GM12891 (cell line): ENCODE results near the gene CTNNA3.

Source experiments
- DNase-seq: peaks from one replicate; pipeline ENCODE4 v3.0.0; 2011; ENCODE audit warnings: low spot score; ENCODE audit not compliant: insufficient read length
- FAIRE-seq: peaks from 2 replicates; lab custom pipeline; 2011; peaks lifted over from hg19 to GRCh38; lab: Jason Lieb, UNC
- PAX5 ChIP-seq: IDR thresholded peaks from 2 replicates; pipeline ENCODE4 v1.6.1; 2011; ENCODE audit warnings: low read length, moderate library complexity, mild to moderate bottlenecking; ENCODE audit not compliant: insufficient read depth, severe bottlenecking
- POLR2A ChIP-seq: IDR thresholded peaks from 2 replicates; pipeline ENCODE4 v1.6.1; 2011; ENCODE audit warnings: low read depth, low read length, control low read depth
- POLR2AphosphoS5 ChIP-seq: IDR thresholded peaks from 2 replicates; pipeline ENCODE4 v1.6.1; 2011; ENCODE audit warnings: low read depth, low read length, control low read depth
- POU2F2 ChIP-seq: IDR thresholded peaks from 2 replicates; pipeline ENCODE4 v1.6.1; 2011; ENCODE audit warnings: low read depth, mild to moderate bottlenecking, control low read depth, low read length, moderate library complexity
- SPI1 ChIP-seq: IDR thresholded peaks from 2 replicates; pipeline ENCODE4 v1.6.1; 2011; ENCODE audit warnings: low read depth, low read length, control low read depth
- TAF1 ChIP-seq: IDR thresholded peaks from 2 replicates; pipeline ENCODE4 v1.6.1; 2011; ENCODE audit warnings: low read depth, low read length, control low read depth

Gene CTNNA3

GRCh38 chr10:66673071-66673470, 1022.9 kb downstream of the CTNNA3 start:
- FAIRE-seq, result no peak
- TF ChIP-seq POLR2A (no peak), POU2F2 (no peak), SPI1 (no peak), POLR2AphosphoS5 (no peak), TAF1 (no peak)
- DNase-seq, result no peak

- DNase-seq, result no peak
- FAIRE-seq, result no peak
- no peak for TF ChIP-seq SPI1
- TF ChIP-seq POLR2A, result no peak
- TF ChIP-seq POU2F2, result no peak
- no peak for TF ChIP-seq POLR2AphosphoS5
- no peak for TF ChIP-seq PAX5
- TF ChIP-seq TAF1, result no peak
Measured at GRCh38 chr10:66671562-66671961, 1024.4 kb downstream of the CTNNA3 start.

GRCh38 chr10:66671064-66671463, 1024.9 kb downstream of the CTNNA3 start:
- FAIRE-seq (no peak), DNase-seq (no peak)
- TF ChIP-seq POU2F2 (no peak), POLR2A (no peak), TAF1 (no peak), POLR2AphosphoS5 (no peak), PAX5 (no peak), SPI1 (no peak)

GRCh38 chr10:66656499-66656898, 1039.5 kb downstream of the CTNNA3 start:
- no peak for DNase-seq
- no peak for FAIRE-seq
- TF ChIP-seq SPI1, result no peak
- TF ChIP-seq POLR2A, result no peak
- TF ChIP-seq PAX5, result no peak
- no peak for TF ChIP-seq POU2F2
- no peak for TF ChIP-seq POLR2AphosphoS5
- no peak for TF ChIP-seq TAF1

GRCh38 chr10:66654861-66655260, 1041.1 kb downstream of the CTNNA3 start:
- no peak for TF ChIP-seq PAX5
- TF ChIP-seq POLR2A, result no peak
- no peak for TF ChIP-seq SPI1
- no peak for TF ChIP-seq POU2F2
- TF ChIP-seq TAF1, result no peak
- no peak for TF ChIP-seq POLR2AphosphoS5
- FAIRE-seq (no peak), DNase-seq (no peak)

- TF ChIP-seq POLR2AphosphoS5 (no peak), SPI1 (no peak), POU2F2 (no peak), TAF1 (no peak), POLR2A (no peak), PAX5 (no peak)
- DNase-seq, result no peak
- no peak for FAIRE-seq
Measured at GRCh38 chr10:66651308-66652082, 1044.5 kb downstream of the CTNNA3 start.

- TF ChIP-seq POLR2AphosphoS5 (no peak), POU2F2 (no peak), PAX5 (no peak), TAF1 (no peak), POLR2A (no peak)
- DNase-seq, result no peak
- no peak for FAIRE-seq
Measured at GRCh38 chr10:66649626-66650025, 1046.4 kb downstream of the CTNNA3 start.

GRCh38 chr10:66642217-66642616, 1053.8 kb downstream of the CTNNA3 start:
- DNase-seq (no peak), FAIRE-seq (no peak)
- TF ChIP-seq POLR2AphosphoS5, result no peak
- no peak for TF ChIP-seq SPI1
- no peak for TF ChIP-seq TAF1
- TF ChIP-seq POU2F2, result no peak
- TF ChIP-seq POLR2A, result no peak
- no peak for TF ChIP-seq PAX5

GRCh38 chr10:66639371-66639770, 1056.6 kb downstream of the CTNNA3 start:
- TF ChIP-seq POU2F2, result no peak
- no peak for TF ChIP-seq PAX5
- TF ChIP-seq TAF1, result no peak
- TF ChIP-seq SPI1, result no peak
- TF ChIP-seq POLR2A, result no peak
- FAIRE-seq, result no peak
- DNase-seq, result no peak

GRCh38 chr10:66637273-66638036, 1058.5 kb downstream of the CTNNA3 start:
- TF ChIP-seq SPI1 (no peak), POLR2AphosphoS5 (no peak), TAF1 (no peak), PAX5 (no peak), POU2F2 (no peak), POLR2A (no peak)
- DNase-seq (no peak), FAIRE-seq (no peak)
